ENCODE data around the gene ENGASE.
A peak's percentile ranks its signal among the peaks of the same experiment; 100 is the strongest.
"Not testable (repeated sequence)": the region's sequence is repeated elsewhere in the genome, so short reads cannot be mapped to it uniquely, and the experiment has no call there.

Gene ENGASE, protein sequence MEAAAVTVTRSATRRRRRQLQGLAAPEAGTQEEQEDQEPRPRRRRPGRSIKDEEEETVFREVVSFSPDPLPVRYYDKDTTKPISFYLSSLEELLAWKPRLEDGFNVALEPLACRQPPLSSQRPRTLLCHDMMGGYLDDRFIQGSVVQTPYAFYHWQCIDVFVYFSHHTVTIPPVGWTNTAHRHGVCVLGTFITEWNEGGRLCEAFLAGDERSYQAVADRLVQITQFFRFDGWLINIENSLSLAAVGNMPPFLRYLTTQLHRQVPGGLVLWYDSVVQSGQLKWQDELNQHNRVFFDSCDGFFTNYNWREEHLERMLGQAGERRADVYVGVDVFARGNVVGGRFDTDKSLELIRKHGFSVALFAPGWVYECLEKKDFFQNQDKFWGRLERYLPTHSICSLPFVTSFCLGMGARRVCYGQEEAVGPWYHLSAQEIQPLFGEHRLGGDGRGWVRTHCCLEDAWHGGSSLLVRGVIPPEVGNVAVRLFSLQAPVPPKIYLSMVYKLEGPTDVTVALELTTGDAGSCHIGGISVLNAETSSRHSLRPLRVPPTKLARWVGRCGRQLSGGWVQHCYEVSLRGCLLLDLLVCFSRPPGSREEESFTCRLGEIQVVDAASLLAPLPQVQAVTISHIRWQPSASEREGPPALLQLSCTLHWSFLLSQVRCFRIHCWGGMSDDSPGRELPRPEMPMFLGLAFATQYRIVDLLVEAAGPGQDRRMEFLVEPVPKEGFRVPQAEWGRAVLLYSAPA

GRCh38 chr17:79074649-79075445 lies at the start of gene ENGASE:
Gene ENGASE (plus strand): TSS chr17:79074824. CDS start chr17:79074945, 121 bp downstream.
- DNase-seq: peak; percentile 90

DNA sequence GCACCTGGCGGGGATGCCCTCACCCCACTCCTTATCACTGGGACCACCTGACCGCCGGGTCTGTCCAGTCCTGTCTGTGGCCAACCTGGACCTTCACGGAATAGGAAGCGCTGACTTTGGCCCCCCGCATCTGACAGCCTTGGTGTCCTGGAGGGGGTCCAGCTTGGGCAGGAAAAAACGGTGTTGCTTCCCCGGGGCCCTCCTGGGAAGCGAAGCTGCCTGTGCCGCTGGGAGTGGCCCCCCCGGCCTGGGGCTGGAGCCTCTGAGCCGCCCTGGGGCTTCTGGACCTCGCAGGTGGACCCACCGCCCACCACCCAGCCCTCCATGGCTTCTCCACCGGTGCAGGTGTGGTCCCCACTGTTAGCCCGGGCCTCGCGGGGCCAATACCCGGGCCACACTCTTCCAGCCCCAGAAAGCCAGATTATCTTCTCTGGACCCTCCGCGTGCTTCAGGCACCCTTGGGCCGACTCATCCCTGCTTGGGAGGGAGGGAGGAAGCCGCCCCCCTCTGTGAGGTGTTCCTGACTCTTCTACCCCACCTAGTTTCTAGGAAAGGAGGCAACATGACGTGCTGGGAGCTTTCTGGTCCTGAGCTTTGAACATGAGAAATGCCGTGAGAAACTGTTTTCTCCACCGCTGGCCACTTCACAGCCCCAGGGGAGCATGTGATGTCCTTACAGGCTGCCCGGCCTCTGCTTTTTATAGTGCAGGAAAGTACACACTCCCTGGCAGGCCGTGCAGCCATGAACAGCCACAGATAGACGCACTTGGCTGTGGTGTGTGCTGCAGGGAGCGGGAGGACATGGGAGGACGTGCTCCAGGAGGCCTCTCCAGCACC lies 49.5 kb upstream of the ENGASE start:
- no peak for DNase-seq

GRCh38 chr17:79026376-79027273 lies 48.0 kb upstream of the ENGASE start:
- DNase-seq: no peak

GRCh38 chr17:79027274-79027924 lies 47.2 kb upstream of the ENGASE start:
- no peak for DNase-seq

DNA sequence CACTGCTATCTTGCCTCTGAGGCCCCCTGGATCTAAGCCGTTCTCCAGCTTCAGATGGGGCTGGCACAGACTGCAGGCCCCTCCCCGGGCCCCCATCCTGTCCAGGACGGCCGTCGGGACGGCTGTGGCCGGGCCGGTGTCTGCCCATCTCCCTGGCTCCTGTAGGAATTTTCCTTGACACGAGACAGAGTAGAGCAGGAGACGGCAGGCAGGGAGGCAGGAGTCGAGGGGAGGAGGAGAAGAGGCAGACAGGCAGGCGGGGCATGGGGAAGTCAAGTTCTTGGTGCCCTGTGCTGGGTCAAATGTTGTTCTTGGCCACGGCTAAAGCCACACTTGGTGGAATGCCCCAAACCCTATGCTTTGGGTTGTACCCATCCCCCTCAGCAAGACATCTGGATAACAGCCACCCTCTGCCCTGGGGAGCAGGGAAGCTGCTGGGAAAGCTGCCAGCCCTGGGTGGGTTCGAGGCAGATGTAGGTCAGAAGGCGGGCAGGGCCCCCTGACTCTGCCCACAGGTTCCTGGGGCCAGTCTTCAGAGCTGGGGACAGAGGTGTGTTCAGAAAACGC lies 46.6 kb upstream of the ENGASE start:
- no peak for DNase-seq

DNA sequence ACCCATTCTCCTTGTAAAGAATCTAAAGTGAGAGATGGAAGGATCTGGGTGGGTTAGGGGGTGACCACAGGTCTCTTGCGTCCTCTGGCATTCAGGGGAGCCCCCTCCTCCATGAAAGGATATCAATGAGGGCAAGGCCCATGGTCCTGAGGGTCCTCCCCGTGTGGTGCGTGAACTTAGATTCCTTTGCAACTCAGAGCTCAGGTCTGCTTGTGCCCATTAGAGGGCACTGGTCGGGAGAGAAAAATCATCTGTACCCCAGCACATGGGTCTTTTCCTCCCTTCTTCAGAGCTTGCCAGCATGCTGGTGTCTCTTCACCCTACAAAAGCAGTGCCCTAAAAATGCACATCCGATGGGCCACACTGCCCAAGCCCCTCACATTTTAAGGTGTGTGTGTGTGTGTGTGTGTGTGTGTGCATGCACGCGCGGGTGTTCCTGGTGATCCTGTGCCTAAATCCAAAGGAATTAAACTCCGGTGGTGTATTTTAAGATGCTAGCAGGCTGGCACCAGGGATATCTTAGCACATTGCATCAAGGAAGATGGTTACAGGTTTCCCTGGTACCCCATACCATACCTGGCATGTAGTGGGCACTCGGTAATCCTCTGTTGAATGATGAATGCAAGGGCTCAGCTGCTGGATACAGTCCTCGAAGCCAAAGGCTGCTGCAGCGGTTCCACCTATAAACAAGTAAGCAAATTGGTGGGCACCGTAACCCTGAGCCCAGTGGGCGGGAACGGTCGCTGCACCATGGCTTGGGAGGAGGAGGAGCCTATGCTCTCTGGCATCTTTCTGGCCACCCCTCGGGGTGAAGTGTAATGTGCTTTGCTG lies 45.9 kb upstream of the ENGASE start:
- no peak for DNase-seq

GRCh38 chr17:79029327-79030009 lies 45.2 kb upstream of the ENGASE start:
- DNase-seq: no peak

GRCh38 chr17:79030636-79031035 lies 44.0 kb upstream of the ENGASE start:
- not testable (repeated sequence) for DNase-seq

GRCh38 chr17:79031996-79032875 lies 42.4 kb upstream of the ENGASE start:
- no peak for DNase-seq

DNA sequence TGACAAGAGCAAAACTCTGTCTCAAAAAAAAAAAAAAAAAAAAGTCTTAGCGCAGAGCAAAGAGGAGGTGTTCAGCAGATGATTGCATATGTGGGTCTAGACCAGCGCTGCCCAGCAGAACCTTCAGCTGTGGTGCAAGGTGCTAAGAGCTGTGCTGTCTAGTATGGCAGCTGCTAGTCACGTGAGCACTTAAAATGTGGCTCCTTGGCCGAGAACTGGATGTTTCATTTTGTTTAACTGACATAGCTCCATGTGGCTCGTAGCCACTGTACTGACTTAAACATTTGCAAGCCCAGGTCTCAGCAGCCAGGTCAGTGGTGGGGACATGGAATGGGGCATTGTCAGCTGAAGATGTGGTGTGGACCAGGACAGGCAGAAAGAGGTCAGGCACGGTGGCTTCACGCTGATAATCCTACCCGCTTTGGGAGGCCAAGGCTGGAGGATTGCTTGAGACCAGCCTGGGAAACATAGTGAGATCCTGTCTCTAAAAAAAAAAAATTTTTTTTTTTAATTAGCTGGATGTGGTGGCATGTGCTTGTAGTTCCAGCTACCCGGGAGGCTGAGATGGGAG lies 41.5 kb upstream of the ENGASE start:
- no peak for DNase-seq

DNA sequence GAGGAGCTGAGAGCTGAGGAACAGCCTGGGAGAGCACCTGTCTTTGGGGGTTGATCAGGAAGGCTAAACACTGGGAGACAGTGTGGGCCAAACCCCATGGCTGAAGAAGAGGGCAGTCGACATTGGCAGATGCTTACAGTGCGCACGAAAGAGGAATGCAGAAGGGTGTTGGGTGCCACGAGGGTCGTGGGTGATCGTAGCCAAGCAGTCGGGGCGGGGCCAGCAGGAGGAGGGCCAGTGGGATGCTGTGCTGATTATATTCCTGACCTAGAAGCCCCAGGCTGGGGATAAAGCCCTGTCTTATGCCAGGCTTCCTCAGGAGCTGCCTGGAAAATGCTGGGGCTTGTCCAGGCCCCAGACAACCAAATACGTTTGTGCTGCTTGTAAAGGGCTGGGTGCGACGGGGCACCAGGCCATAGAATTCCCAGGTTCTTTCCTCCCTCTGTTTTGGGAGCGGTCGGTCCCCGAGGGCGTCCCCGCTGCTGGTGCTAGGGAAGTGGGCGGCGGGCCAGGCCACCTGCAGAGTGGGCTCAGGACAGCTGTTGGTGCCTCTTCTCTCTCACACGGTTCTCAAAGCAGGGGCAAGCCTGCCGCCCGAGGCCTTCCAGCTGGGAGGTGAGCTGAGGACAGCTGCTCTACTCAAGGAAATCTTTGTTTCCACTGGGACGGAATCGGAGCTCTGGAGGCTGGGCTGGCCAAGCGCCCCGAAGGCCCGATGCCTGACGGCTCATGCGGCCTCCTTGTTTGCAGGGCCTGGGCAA lies 40.7 kb upstream of the ENGASE start:
- no peak for DNase-seq

- no peak for DNase-seq
These were observed 39.6 kb upstream of the ENGASE start for GRCh38 chr17:79034931-79035485.

DNA sequence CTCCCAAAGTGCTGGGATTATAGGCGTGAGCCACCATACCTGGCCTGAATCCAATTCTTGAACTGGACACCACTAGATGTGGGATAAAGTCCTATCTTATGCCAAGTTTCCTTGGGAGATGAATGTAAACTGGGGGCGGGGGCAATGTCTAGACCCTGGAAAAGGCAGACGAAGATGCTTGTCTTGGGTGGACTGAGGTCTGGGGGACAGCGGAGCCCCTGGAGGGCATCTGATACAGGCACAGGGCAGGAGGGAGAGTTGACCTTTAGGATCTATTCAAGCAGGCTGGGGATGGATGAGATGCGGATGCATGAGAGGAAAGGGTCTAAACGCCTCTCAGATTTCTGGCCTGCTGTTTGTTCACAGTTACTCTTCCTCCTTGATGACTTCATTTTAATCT lies 38.9 kb upstream of the ENGASE start:
- no peak for DNase-seq

- no peak for DNase-seq
These were observed 38.4 kb upstream of the ENGASE start for GRCh38 chr17:79036181-79036580.

- no peak for DNase-seq
These were observed 38.0 kb upstream of the ENGASE start for GRCh38 chr17:79036596-79036995.

DNA sequence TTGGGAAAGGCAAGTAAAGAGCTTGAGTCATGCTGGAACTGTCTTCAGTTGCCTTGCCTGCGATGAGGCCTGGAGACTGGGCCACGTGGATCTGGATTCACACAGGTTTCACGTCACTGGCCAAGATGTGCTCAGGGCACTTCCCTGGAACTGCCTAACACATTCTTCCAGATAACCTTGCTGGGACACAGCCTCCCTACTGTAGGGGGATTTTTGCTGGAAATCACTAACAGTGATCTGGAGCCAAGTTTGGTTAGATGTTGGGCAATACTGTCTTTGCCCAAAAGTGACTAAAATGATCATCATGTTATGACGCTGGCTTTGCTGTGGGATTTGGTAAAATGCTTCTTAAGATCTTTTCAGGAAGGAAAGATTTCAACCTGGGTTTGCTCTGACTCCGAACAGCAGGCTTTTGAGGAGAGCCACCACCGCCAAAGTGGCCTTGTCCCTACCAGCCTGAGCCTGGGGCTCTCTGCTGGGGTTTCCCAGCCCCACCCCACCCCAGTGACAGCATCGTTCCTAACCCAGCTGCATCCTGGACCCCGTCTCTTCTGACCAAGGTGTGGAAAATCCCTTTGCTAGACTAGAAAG lies 36.0 kb upstream of the ENGASE start:
- DNase-seq: no peak

All from CD4-positive, alpha-beta T cell treated with Interleukin-4 for 4 hours (primary cell).